Thoracic aorta (tissue), 2 donors: ENCODE results near the gene FMN2. TPM values are rescaled to one million over a fixed set of nuclear protein-coding genes. Genes with fewer than 3 reads are reported as not detected.

Experiments used
- ATAC-seq: fragments of 150-250 bp; one replicate; pipeline ENCODE4 v1.8.0; 2017; ENCODE audit warnings: low read depth; ENCODE audit not compliant: insufficient number of reproducible peaks, low FRiP score
- DNase-seq: peaks from one replicate; pipeline ENCODE4 v3.0.0-alpha.2; 2020; ENCODE audit warnings: low spot score
- H3K27ac ChIP-seq, 2 donors: fragments of 200-600 bp; sonication (generic); 1 replicate in 1 of 2; 2 replicates in 1 of 2; pipeline ENCODE4 v1.5.1; 2016; ENCODE audit warnings: mild to moderate bottlenecking in 2 of 2, moderate library complexity in 2 of 2
- H3K27me3 ChIP-seq: fragments of 200-600 bp; sonication (generic); replicated peaks from 2 replicates; pipeline ENCODE4 v1.6.0; 2016; ENCODE audit warnings: mild to moderate bottlenecking; ENCODE audit not compliant: insufficient read depth
- H3K36me3 ChIP-seq: fragments of 200-600 bp; sonication (generic); one replicate; pipeline ENCODE4 v1.5.1; 2016
- H3K4me1 ChIP-seq, 2 donors: fragments of 200-600 bp; sonication (generic); 1 replicate in 1 of 2; 2 replicates in 1 of 2; pipeline versions ENCODE4 v1.5.1 to v1.6.0; 2016; ENCODE audit warnings: low read depth in 2 of 2, mild to moderate bottlenecking in 1 of 2; ENCODE audit not compliant: control insufficient read depth in 1 of 2
- H3K4me3 ChIP-seq: fragments of 200-600 bp; sonication (generic); 2 replicates; pipeline ENCODE4 v1.5.1; 2016; ENCODE audit warnings: mild to moderate bottlenecking
- H3K9me3 ChIP-seq: fragments of 200-600 bp; sonication (generic); 2 replicates; pipeline ENCODE4 v1.5.1; 2016
- total RNA-seq, 2 donors: library from RNA; depleted of rRNA; stranded (reverse); fragments of >200 nt; gene quantifications; one replicate each; pipeline versions ENCODE4 v1.1.0 to v1.2.3, GENCODE V29; 2016
- TF ChIP-seq, protein P1 (sequence below): fragments of 200-600 bp; sonication (generic); IDR thresholded peaks from one replicate; pipeline ENCODE4 v1.5.1; 2019; ENCODE audit warnings: antibody characterized with exemption

The FMN2 gene
- total RNA-seq, 2 donors from 2014 or later, result 0.14 to 0.71 TPM

- TF ChIP-seq, protein P1, sequence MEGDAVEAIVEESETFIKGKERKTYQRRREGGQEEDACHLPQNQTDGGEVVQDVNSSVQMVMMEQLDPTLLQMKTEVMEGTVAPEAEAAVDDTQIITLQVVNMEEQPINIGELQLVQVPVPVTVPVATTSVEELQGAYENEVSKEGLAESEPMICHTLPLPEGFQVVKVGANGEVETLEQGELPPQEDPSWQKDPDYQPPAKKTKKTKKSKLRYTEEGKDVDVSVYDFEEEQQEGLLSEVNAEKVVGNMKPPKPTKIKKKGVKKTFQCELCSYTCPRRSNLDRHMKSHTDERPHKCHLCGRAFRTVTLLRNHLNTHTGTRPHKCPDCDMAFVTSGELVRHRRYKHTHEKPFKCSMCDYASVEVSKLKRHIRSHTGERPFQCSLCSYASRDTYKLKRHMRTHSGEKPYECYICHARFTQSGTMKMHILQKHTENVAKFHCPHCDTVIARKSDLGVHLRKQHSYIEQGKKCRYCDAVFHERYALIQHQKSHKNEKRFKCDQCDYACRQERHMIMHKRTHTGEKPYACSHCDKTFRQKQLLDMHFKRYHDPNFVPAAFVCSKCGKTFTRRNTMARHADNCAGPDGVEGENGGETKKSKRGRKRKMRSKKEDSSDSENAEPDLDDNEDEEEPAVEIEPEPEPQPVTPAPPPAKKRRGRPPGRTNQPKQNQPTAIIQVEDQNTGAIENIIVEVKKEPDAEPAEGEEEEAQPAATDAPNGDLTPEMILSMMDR, result no peak
- DNase-seq (no peak), ATAC-seq (no peak)
- no peaks in the 10 kb centered on the region for H3K36me3 ChIP-seq
- no peak overlapping the region for H3K4me3 ChIP-seq
- H3K9me3 ChIP-seq, result no peaks in the 10 kb centered on the region
- peaks cover 0 to 22% of the 10 kb centered on the region in 2 donors for H3K4me1 ChIP-seq
- H3K27me3 ChIP-seq, result no peaks in the 10 kb centered on the region
- no peak overlapping the region for H3K27ac ChIP-seq
Measured at GRCh38 chr1:240090014-240090413, 1.7 kb upstream of the FMN2 start.

- Histone ChIP-seq H3K27me3 (no peaks in the 10 kb centered on the region), H3K4me1 (peaks cover 0 to 22% of the 10 kb centered on the region in 2 donors), H3K4me3 (peak overlapping the region; percentile 60), H3K36me3 (no peaks in the 10 kb centered on the region), H3K27ac (no peak overlapping the region), H3K9me3 (no peaks in the 10 kb centered on the region)
- no peak for DNase-seq
- ATAC-seq, result no peak
- TF ChIP-seq, protein P1, result no peak
Measured at GRCh38 chr1:240090957-240091600, 604 bp upstream of the FMN2 start.

DNA sequence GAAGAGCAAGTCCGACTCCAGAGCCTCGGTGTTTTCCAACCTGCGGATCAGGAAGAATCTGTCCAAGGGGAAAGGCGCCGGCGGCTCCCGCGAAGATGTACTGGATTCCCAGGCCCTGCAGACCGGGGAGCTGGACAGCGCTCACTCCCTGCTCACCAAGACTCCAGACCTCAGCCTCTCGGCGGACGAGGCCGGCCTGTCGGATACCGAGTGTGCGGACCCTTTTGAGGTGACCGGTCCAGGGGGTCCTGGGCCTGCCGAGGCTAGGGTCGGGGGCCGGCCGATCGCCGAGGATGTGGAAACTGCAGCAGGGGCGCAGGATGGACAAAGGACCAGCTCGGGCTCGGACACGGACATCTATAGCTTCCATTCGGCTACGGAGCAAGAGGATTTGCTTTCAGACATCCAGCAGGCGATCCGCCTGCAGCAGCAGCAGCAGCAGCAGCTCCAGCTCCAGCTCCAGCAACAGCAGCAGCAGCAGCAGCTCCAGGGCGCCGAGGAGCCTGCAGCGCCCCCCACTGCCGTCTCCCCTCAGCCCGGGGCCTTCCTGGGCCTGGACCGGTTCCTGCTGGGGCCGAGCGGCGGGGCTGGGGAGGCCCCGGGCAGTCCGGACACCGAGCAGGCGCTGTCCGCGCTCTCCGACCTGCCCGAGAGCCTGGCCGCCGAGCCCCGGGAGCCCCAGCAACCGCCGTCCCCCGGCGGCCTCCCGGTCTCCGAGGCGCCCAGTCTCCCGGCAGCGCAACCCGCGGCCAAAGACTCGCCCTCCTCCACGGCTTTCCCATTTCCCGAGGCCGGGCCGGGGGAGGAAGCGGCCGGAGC lies 827 bp downstream of the FMN2 start:
- Histone ChIP-seq H3K4me3 (peak overlapping the region; percentile 60), H3K36me3 (no peaks in the 10 kb centered on the region), H3K27me3 (no peaks in the 10 kb centered on the region), H3K9me3 (no peaks in the 10 kb centered on the region), H3K4me1 (peaks cover 0 to 22% of the 10 kb centered on the region in 2 donors), H3K27ac (no peak overlapping the region)
- no peak for DNase-seq
- TF ChIP-seq, protein P1, result no peak
- ATAC-seq, result no peak

GRCh38 chr1:240093120-240093961 lies 1.7 kb downstream of the FMN2 start:
- H3K9me3 ChIP-seq, result no peaks in the 10 kb centered on the region
- no peak overlapping the region for H3K27ac ChIP-seq
- H3K4me3 ChIP-seq, result peak overlapping the region; percentile 60
- TF ChIP-seq, protein P1, result no peak
- DNase-seq, result no peak
- H3K36me3 ChIP-seq, result no peaks in the 10 kb centered on the region
- H3K27me3 ChIP-seq, result no peaks in the 10 kb centered on the region
- H3K4me1 ChIP-seq, result peaks cover 0 to 22% of the 10 kb centered on the region in 2 donors
- ATAC-seq, result no peak
